AG09319 (cell line): ENCODE data around the gene DRD5.

Experiments used
- DNase-seq: peaks from one replicate; pipeline ENCODE4 v3.0.0-alpha.2; 2010; ENCODE audit warnings: low read depth; ENCODE audit errors: extremely low read depth
- TF ChIP-seq, protein P1 (sequence below): IDR thresholded peaks from 2 replicates; pipeline ENCODE4 v1.5.1; 2011; ENCODE audit warnings: low read depth, mild to moderate bottlenecking, inconsistent platforms, low read length, moderate library complexity

DRD5 gene

DNA sequence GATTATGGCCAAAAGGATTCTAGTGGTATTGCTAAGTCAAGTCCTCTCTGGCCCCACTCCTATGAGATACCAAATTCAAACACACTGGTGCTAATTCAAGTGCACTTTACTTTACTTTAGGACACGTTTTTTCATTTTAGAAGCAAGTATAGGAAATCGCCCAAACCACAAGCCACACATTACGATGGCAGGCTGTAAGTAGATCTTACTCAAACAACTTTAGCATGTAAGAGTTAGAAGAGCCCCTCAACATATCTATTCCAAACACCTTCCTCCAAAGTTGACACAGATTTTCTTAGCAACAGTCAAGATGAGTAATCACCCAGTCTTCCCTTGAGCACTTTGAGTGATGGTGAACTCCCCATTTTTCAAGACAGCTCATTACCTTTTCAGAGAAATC is 43.6 kb downstream of the DRD5 start:
- TF ChIP-seq, protein P1, sequence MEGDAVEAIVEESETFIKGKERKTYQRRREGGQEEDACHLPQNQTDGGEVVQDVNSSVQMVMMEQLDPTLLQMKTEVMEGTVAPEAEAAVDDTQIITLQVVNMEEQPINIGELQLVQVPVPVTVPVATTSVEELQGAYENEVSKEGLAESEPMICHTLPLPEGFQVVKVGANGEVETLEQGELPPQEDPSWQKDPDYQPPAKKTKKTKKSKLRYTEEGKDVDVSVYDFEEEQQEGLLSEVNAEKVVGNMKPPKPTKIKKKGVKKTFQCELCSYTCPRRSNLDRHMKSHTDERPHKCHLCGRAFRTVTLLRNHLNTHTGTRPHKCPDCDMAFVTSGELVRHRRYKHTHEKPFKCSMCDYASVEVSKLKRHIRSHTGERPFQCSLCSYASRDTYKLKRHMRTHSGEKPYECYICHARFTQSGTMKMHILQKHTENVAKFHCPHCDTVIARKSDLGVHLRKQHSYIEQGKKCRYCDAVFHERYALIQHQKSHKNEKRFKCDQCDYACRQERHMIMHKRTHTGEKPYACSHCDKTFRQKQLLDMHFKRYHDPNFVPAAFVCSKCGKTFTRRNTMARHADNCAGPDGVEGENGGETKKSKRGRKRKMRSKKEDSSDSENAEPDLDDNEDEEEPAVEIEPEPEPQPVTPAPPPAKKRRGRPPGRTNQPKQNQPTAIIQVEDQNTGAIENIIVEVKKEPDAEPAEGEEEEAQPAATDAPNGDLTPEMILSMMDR, result no peak
- no peak for DNase-seq

DNA sequence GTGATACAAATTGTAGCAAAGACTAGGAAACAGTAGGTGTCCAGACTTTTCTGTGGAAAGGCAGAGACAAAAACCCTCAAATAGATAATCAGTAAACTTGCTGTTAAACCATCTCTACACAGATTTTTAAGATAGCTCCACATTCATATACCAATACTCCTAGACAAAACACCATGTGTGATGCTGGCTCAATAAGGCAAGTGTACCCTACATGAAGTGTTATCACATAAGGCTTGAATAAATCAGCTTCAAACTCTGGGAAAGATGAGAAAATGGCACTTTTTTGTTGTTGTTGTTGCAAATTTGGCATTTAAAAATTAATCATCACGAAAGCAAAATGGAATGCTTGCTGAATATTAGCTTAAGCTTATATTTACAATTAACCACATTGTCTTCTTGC is 45.1 kb downstream of the DRD5 start:
- DNase-seq, result no peak
- TF ChIP-seq, protein P1, result no peak

GRCh38 chr4:9832640-9833039 is 51.2 kb downstream of the DRD5 start:
- TF ChIP-seq, protein P1, result no peak
- DNase-seq, result no peak

- TF ChIP-seq, protein P1, result no peak
- no peak for DNase-seq
These were observed 52.0 kb downstream of the DRD5 start for GRCh38 chr4:9833421-9833820.
